Tibial nerve (tissue), 4 donors: Measurements from ENCODE around the gene TMEM212. TPM values are rescaled to one million over a fixed set of nuclear protein-coding genes. Genes with fewer than 3 reads are reported as not detected.
"Not testable (repeated sequence)": the region's sequence is repeated elsewhere in the genome, so short reads cannot be mapped to it uniquely, and the experiment has no call there.

Experiments
- DNase-seq, 2 donors: peaks; one replicate each; pipeline ENCODE4 v3.0.0-alpha.2; 2019; ENCODE audit warnings: low spot score in 2 of 2
- H3K27ac ChIP-seq, 4 donors: fragments of 200-600 bp; sonication (generic) in 3 of 4; one replicate each; pipeline ENCODE4 v1.5.1; 2017 to 2019; ENCODE audit warnings: mild to moderate bottlenecking in 1 of 4
- H3K27me3 ChIP-seq, 2 donors: fragments of 200-600 bp; sonication (generic) in 1 of 2; one replicate each; pipeline versions ENCODE4 v1.5.1 to v1.6.0; 2017 to 2019
- H3K36me3 ChIP-seq, 3 donors: fragments of 200-600 bp; sonication (generic); one replicate each; pipeline ENCODE4 v1.5.1; 2018 to 2019
- H3K4me1 ChIP-seq, 4 donors: fragments of 200-600 bp; sonication (generic) in 3 of 4; one replicate each; pipeline ENCODE4 v1.5.1; 2017 to 2019
- H3K4me3 ChIP-seq, 4 donors: fragments of 200-600 bp; sonication (generic) in 3 of 4; one replicate each; pipeline ENCODE4 v1.5.1; 2017 to 2019; ENCODE audit warnings: mild to moderate bottlenecking in 1 of 4, moderate library complexity in 1 of 4
- H3K9me3 ChIP-seq, 4 donors: fragments of 200-600 bp; sonication (generic) in 3 of 4; one replicate each; pipeline ENCODE4 v1.5.1; 2017 to 2019
- CTCF ChIP-seq, 5 experiments: fragments of 200-600 bp in 3 of 5; fragments of 450-650 bp in 2 of 5; sonication (generic) in 3 of 5; IDR thresholded peaks; one replicate each; pipeline ENCODE4 v1.5.1; 2016 to 2019; ENCODE audit warnings: antibody characterized with exemption in 5 of 5, mild to moderate bottlenecking in 3 of 5, moderate library complexity in 2 of 5
- EP300 ChIP-seq, 2 donors: sonication (generic); formaldehyde crosslinking; IDR thresholded peaks; one replicate each; pipeline ENCODE4 v1.6.1; 2017; ENCODE audit warnings: antibody characterized with exemption in 2 of 2, mild to moderate bottlenecking in 1 of 2
- POLR2A ChIP-seq, 2 donors: fragments of 450-650 bp; IDR thresholded peaks; one replicate each; pipeline ENCODE4 v1.6.1; 2017; ENCODE audit warnings: antibody characterized with exemption in 2 of 2, mild to moderate bottlenecking in 2 of 2, moderate library complexity in 2 of 2
- WGBS, 2 donors: methylation state at CpG; one replicate each; pipeline ENCODE4 v1.1.5; 2018; 5-methylcytosine and 5-hydroxymethylcytosine counted together
- total RNA-seq, 4 donors: library from RNA; depleted of rRNA; stranded (reverse); fragments of >200 nt; gene quantifications; one replicate each; pipeline ENCODE4 v1.1.0, GENCODE V29; 2016

The TMEM212 gene
- total RNA-seq, 4 donors from 2014 or later, result not detected

GRCh38 chr3:171812811-171813210 lies 30.3 kb upstream of the TMEM212 start:
- 94 to 96% methylated on average over 2 of the region's 2 CpGs for WGBS, 2 donors
- no peaks in the 10 kb centered on the region for H3K27me3 ChIP-seq

GRCh38 chr3:171813278-171813896 lies 29.8 kb upstream of the TMEM212 start:
- Histone ChIP-seq H3K27ac (peak overlapping the region in 2 of 4 donors; percentile 30 to 61), H3K27me3 (no peaks in the 10 kb centered on the region), H3K4me1 (peaks cover 0 to 35% (median 3%) of the 10 kb centered on the region in 4 donors), H3K9me3 (no peaks in the 10 kb centered on the region), H3K36me3 (no peaks in the 10 kb centered on the region), H3K4me3 (no peak overlapping the region)
- TF ChIP-seq POLR2A (IDR thresholded peaks at IDR 0.05), result no peak
- TF ChIP-seq EP300 (IDR thresholded peaks at IDR 0.05), result no peak
- no peak for TF ChIP-seq CTCF (IDR thresholded peaks at IDR 0.05)
- DNase-seq, result no peak
- 90 to 97% methylated on average over 3 of the region's 3 CpGs for WGBS, 2 donors

More at GRCh38 chr3:171812811-171813210, 30.3 kb upstream of the TMEM212 start:
- H3K4me3 ChIP-seq, result no peak overlapping the region
- no peak for TF ChIP-seq CTCF (IDR thresholded peaks at IDR 0.05)
- TF ChIP-seq POLR2A (IDR thresholded peaks at IDR 0.05), result no peak
- no peak for TF ChIP-seq EP300 (IDR thresholded peaks at IDR 0.05)
- H3K36me3 ChIP-seq, result no peaks in the 10 kb centered on the region
- peaks cover 0 to 35% (median 3%) of the 10 kb centered on the region in 4 donors for H3K4me1 ChIP-seq
- no peak overlapping the region for H3K27ac ChIP-seq
- DNase-seq, result no peak
- H3K9me3 ChIP-seq, result no peaks in the 10 kb centered on the region

- peak overlapping the region in 2 of 4 donors; percentile 30 to 61 for H3K27ac ChIP-seq
- 54 to 56% methylated on average over 4 of the region's 4 CpGs for WGBS, 2 donors
- peak in 1 of 2 donors; percentile 70 for DNase-seq
Observed at GRCh38 chr3:171813897-171814460, 29.2 kb upstream of the TMEM212 start.

DNA sequence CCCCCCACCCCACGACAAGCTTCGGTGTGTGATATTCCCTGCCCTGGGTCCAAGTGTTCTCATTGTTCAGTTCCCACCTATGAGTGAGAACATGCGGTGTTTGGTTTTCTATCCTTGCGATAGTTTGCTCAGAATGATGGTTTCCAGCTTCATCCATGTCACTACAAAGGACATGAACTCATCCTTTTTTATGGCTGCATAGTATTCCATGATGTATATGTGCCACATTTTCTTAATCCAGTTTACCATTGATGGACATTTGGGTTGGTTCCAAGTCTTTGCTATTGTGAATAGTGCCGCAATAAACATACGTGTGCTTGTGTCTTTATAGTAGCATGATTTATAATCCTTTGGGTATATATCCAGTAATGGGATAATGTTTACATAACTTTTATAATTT lies 28.5 kb upstream of the TMEM212 start:
- not testable (repeated sequence) for H3K27ac ChIP-seq, H3K9me3 ChIP-seq, H3K27me3 ChIP-seq, H3K4me3 ChIP-seq, DNase-seq, H3K36me3 ChIP-seq
- WGBS, 2 donors, result 93 to 98% methylated on average over 6 of the region's 6 CpGs
- H3K4me1 ChIP-seq, result peaks cover 0 to 27% (median 3%) of the 10 kb centered on the region in 4 donors

More at GRCh38 chr3:171813897-171814460, 29.2 kb upstream of the TMEM212 start:
- TF ChIP-seq EP300 (IDR thresholded peaks at IDR 0.05) (peak; percentile 64 to 85), POLR2A (IDR thresholded peaks at IDR 0.05) (no peak)
- H3K9me3 ChIP-seq, result no peaks in the 10 kb centered on the region
- no peak overlapping the region for H3K4me3 ChIP-seq
- peaks cover 0 to 33% (median 3%) of the 10 kb centered on the region in 4 donors for H3K4me1 ChIP-seq
- no peaks in the 10 kb centered on the region for H3K36me3 ChIP-seq
- H3K27me3 ChIP-seq, result no peaks in the 10 kb centered on the region

DNA sequence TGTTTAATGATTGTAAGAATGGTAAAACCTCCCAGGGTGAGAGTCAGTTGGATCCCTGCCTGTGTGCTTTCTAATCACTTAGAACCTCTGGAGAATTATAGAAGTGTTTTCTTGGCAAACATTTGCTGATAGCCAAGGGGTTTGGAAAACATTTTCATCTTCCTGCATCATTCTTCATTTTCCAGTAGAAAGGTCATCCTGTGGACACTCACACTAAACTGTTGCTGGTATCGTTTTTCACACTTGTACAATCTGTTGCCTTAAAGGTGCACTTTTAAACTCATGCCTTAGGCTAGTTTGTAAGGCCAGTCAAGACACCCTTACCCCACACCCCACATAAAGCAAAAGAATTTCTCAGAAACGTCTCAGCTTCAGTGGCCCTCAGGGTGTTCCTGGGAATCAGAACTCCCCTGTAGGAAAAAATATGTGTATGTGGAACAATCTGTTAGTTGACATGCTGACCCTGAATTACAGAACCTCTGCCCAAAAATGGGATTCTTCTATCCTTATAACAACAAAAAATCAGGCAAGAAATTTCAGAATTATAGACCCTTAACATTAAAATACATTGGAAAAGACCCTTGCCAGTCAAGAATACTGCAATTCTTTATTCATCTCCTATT lies 27.1 kb upstream of the TMEM212 start:
- DNase-seq, result no peak
- Histone ChIP-seq H3K27me3 (no peaks in the 10 kb centered on the region), H3K4me1 (peaks cover 0 to 20% (median 0%) of the 10 kb centered on the region in 4 donors), H3K9me3 (no peaks in the 10 kb centered on the region), H3K27ac (peak overlapping the region in 1 of 4 donors; percentile 35), H3K4me3 (no peak overlapping the region), H3K36me3 (no peaks in the 10 kb centered on the region)
- 30 to 35% methylated on average over 2 of the region's 2 CpGs for WGBS, 2 donors
- TF ChIP-seq POLR2A (IDR thresholded peaks at IDR 0.05) (no peak), CTCF (IDR thresholded peaks at IDR 0.05) (no peak), EP300 (IDR thresholded peaks at IDR 0.05) (peak in 1 of 2 donors; percentile 16)
